ENCODE measurements around the gene DIS3L2.
"Not testable (repeated sequence)": the region's sequence is repeated elsewhere in the genome, so short reads cannot be mapped to it uniquely, and the experiment has no call there.

Gene DIS3L2

GRCh38 chr2:232126301-232127099 lies 165.0 kb downstream of the DIS3L2 start:
- DNase-seq = no peak

DNA sequence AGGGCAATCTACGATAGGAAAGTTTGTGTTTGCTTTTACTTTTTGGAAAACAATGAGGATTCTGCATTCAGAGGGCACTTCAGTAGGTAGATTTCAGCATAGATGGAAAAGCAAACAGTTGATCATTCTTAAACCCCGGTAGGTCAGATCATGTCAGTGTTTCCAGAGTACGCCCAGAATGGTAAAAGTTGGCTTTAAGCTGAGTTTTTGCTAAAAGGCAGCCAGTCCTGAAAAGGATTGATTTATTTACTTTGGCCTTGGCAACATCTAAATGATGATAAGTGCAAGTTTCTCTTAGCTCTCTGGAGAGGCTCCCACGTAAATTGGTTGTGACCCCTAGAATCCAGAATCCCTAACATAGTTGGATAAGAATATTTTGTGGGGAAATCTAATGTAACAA lies 168.0 kb downstream of the DIS3L2 start:
- no peak for DNase-seq

DNA sequence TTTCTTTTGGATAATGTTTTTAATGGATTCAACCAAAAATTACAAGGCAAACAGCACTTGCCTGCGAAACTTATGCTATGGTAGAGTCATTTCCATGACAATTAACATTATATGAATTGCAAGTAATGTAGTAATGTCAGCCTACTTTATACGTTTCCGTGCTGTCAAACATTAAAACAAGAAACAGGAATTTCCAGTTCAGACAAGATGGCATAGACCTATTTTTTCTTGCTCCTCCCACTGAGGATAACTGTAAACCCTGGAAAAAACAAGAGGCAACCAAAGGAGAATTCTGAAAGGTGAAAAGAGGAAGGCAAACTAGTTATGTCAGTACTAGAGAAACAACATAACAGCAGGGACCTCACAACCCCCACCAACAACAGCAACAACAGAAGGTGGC lies 170.7 kb downstream of the DIS3L2 start:
- no peak for DNase-seq

DNA sequence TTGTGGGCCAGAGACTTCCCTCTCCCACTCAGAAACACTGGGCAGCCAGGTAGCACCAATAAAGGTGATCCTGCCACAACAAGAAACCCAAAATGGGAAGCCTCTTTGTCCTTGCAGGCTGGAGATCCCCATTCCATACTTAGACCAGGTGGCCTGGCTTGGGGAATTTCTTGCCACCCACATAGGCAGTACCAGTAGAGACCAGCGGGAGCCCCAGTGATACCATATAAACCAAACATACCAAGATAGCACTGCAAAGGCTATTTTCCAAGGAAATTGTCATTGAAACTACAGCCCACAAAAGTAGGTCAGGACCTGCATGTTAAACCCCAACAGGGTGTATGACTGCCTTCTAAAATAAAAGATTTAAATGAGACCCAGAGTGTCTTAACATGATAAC lies 171.6 kb downstream of the DIS3L2 start:
- no peak for DNase-seq

- no peak for DNase-seq
Measured at GRCh38 chr2:232134939-232135338, 173.4 kb downstream of the DIS3L2 start.

- no peak for DNase-seq
Measured at GRCh38 chr2:232137356-232138147, 176.0 kb downstream of the DIS3L2 start.

DNA sequence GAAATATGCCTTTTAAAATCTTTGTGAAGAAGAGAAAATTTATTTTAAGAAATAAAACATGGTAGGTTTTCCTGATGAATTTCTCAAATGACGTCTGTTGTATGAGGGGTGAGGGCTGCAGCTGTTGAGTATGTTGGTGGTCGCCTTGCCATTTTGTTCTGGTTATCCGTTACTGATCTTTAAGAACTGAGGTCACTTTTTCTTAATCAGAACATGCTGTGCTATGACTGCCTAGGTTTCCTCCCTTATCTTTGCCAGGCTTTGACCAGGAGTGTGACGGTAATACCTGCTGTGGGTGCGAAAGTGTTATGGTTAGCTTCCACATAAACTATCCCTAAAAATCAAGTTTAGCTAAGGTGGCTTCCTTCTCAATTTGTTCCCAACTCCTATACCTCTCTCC lies 176.9 kb downstream of the DIS3L2 start:
- no peak for DNase-seq

GRCh38 chr2:232139171-232139594 lies 177.7 kb downstream of the DIS3L2 start:
- DNase-seq = no peak

GRCh38 chr2:232139786-232140562 lies 178.5 kb downstream of the DIS3L2 start:
- DNase-seq = no peak

DNA sequence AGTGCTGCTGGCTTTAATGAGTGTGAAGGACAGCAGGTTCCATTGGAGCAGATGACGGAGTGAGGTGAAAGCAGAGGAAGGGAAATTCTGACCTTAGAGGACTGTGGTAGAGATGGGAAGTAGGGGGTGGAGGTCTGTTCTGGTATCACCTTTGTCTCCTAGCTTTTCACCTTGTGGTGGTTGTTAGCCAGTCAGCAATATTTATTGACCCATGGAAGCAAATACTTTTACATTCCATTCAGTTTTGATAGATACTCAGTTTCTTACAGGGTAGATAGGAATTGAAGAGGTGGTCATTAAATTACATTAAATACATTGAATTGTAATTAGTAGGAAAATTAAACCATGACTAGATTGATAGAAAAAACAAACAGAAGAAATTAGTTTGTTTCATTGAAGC lies 180.1 kb downstream of the DIS3L2 start:
- no peak for DNase-seq

DNA sequence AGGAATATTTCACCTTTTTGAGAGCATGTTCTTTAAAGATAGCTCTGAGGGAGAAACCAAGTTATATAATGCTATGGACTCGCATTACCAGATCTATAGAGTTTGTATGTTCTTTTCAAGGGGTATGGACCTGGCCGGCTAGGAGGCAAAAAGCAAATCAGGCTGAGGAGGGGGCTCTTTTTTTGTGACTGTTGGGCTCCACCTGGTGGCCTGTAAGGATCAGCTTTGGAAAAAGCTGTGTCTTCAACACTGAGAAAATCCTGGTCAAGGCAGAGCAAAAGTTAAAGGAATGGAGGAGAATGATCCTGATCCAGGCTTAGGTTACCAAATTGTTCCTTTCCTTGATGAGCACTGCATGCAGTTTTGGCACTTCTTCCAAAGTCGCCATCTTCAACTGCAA lies 180.5 kb downstream of the DIS3L2 start:
- DNase-seq = peak in 1 of 2 experiments; percentile 32

DNA sequence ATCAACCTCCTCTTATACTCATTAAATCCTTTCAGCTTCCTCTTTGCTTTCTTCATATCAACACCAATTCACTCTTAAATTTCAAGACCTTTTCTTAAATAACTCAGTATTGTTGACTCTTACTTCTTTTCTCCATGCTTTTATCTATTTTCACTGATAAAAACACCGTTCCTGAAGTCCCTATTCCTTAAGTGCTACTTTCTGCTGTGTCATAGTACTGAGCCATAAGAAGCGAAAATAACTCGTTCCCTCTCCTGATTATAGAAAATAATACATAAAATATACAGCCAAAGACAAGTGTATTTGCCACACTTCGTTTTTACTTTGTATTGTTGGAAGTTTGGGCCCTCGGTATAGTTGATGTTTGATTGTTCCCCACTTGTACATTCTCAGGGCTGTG lies 181.0 kb downstream of the DIS3L2 start:
- no peak for DNase-seq

- no peak for DNase-seq
Measured at GRCh38 chr2:232146294-232146693, 184.8 kb downstream of the DIS3L2 start.

- no peak for DNase-seq
Measured at GRCh38 chr2:232147440-232148077, 186.0 kb downstream of the DIS3L2 start.

GRCh38 chr2:232162187-232162586 lies 200.7 kb downstream of the DIS3L2 start:
- DNase-seq = no peak

- DNase-seq = no peak
Measured at GRCh38 chr2:232170396-232170795, 208.9 kb downstream of the DIS3L2 start.

DNA sequence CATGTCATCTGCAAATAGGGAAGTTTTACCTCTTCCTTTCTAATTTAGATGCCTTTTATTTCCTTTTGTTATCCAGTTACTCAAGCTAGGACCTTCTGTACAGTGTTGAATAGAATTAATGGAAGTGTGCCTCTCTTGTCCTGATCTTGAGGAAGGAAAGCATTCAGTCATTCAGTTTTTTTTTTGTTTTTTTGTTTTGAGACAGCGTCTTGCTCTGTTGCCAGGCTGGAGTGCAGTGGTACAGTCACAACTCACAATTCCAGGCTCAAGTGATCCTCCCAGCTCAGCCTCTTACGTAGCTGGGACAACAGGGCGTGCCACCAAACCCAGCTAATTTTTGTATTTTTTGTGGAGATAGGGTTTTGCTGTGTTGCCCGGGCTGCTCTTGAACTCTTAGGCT lies 213.1 kb downstream of the DIS3L2 start:
- no peak for DNase-seq

DNA sequence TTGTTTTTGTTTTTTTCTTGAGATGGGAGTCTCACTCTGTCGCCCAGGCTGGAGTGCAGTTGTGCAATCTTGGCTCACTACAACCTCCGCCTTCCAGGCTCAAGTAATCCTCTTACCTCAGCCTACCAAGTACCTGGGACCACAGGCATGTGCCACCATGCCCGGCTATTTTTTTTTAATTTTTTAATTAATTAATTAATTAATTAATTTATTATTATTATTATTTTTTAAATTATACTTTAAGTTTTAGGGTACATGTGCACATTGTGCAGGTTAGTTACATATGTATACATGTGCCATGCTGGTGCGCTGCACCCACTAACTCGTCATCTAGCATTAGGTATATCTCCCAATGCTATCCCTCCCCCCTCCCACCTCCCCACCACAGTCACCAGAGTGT lies 215.1 kb downstream of the DIS3L2 start:
- not testable (repeated sequence) for DNase-seq

DNA sequence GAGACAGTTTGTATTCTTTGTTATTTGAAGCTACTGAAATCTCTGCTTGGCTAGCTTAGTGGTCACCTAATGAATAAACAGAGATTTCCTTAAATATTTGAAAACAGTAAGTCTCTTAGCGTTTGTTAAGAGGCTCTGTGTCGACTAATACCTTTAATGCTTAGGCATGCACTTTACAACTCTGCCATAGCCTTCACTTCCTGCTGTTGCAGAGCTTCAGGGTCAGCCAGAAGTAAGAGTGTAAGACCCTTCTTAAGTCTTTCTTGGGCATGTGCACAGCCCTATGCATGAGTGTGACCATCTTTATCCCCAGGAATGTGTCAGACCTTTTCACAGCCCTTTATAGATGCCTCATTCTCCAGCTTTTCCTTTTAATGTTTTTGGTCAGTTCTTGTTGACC lies 221.8 kb downstream of the DIS3L2 start:
- DNase-seq = no peak

DNA sequence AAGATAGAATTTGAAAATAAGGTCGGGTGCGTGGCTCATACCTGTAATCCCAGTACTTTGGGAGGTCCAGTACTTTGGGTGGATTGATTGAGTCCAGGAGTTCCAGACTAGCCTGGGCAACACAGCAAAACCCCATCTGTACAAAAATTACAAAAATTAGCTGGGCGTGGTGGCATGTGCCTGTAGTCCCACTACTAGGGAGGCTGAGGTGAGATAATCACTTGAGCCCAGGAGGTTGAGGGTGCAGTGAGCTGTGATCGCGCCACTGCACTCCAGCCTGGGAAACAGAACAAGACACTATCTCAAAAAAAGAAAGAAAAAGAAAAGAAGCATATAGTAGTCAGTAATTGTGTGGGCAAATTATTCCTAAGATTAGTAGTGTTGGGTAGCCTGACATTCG lies 222.8 kb downstream of the DIS3L2 start:
- no peak for DNase-seq

- DNase-seq = no peak
Measured at GRCh38 chr2:232190796-232191195, 229.3 kb downstream of the DIS3L2 start.

DNA sequence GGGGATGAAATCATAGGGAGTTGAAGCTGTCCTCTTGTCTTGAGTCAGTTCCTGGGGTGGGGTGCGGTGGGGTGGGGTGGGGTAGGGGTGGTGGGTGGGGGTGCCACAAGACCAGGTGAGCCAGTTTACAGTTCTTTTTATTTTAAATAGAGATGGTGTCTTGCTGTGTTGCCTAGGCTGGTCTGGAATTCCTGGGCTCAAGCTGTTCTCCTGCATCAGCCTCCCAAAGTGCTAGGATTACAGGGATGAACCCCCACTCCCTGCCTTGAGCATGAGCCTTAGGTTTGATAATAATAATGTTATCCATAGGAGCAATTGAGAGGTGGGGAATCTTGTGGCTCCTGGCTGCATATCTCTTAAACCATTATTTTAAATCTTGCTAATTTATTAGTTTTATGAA lies 234.0 kb downstream of the DIS3L2 start:
- DNase-seq = no peak

- no peak for DNase-seq
Measured at GRCh38 chr2:232196802-232197201, 235.3 kb downstream of the DIS3L2 start.

Measured in activated T-cell treated with anti-CD3 and anti-CD28 coated beads, Interleukin-2, amount 50 U/mL, for 48 hours (primary cell).